ENCODE results near the gene E2F6.

DNA sequence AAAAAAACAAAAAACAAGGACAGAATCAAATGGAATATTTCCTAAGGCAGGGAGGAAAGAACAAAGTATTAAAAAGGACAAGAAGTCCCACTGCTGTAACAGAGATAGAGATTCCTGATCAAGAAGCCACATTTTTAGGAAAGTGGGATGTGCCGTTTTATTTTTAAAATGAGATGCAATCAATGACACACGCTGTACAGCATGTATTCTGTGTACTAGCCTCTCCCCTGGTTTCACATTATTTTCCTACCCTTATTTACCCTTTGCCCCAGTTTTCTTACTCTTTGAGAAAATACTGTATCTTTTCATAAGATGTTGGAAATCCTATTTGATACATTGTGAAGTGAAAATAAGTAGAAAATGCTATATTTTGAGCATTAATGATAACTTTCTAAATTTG, 45.8 kb downstream of the E2F6 start:
- TF ChIP-seq, protein P1, sequence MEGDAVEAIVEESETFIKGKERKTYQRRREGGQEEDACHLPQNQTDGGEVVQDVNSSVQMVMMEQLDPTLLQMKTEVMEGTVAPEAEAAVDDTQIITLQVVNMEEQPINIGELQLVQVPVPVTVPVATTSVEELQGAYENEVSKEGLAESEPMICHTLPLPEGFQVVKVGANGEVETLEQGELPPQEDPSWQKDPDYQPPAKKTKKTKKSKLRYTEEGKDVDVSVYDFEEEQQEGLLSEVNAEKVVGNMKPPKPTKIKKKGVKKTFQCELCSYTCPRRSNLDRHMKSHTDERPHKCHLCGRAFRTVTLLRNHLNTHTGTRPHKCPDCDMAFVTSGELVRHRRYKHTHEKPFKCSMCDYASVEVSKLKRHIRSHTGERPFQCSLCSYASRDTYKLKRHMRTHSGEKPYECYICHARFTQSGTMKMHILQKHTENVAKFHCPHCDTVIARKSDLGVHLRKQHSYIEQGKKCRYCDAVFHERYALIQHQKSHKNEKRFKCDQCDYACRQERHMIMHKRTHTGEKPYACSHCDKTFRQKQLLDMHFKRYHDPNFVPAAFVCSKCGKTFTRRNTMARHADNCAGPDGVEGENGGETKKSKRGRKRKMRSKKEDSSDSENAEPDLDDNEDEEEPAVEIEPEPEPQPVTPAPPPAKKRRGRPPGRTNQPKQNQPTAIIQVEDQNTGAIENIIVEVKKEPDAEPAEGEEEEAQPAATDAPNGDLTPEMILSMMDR (IDR thresholded peaks at IDR 0.05 in 8 of 11, conservative IDR thresholded peaks at IDR 0.05 in 3 of 11): no peak
- TF ChIP-seq POLR2AphosphoS5 (IDR thresholded peaks at IDR 0.05) (no peak), POLR2A (IDR thresholded peaks at IDR 0.05) (no peak)

Measured in spleen (tissue), 7 donors.